Esophagus muscularis mucosa (tissue), 4 donors: ENCODE results near the gene RGMB. TPM values are rescaled to one million over a fixed set of nuclear protein-coding genes. Genes with fewer than 3 reads are reported as not detected.
A peak's percentile ranks its signal among the peaks of the same experiment; 100 is the strongest.

Experiments used
- DNase-seq: peaks from one replicate; pipeline ENCODE4 v3.0.0-alpha.2; 2017; ENCODE audit errors: extremely low spot score
- H3K27ac ChIP-seq, 4 donors: fragments of 200-600 bp; sonication (generic); replicated peaks in 1 of 4; 1 replicate in 3 of 4; 2 replicates in 1 of 4; pipeline ENCODE4 v1.5.1; 2016 to 2019; ENCODE audit warnings: mild to moderate bottlenecking in 1 of 4
- H3K27me3 ChIP-seq, 4 donors: fragments of 200-600 bp; sonication (generic); one replicate each; pipeline versions ENCODE4 v1.5.1 to v1.6.0; 2016 to 2019
- H3K36me3 ChIP-seq, 4 donors: fragments of 200-600 bp; sonication (generic); one replicate each; pipeline ENCODE4 v1.5.1; 2016 to 2019
- H3K4me1 ChIP-seq, 4 donors: fragments of 200-600 bp; sonication (generic); one replicate each; pipeline ENCODE4 v1.5.1; 2016 to 2019
- H3K4me3 ChIP-seq, 4 donors: fragments of 200-600 bp; sonication (generic); 1 replicate in 2 of 4; 2 replicates in 2 of 4; pipeline ENCODE4 v1.5.1; 2016 to 2019; ENCODE audit warnings: mild to moderate bottlenecking in 4 of 4, moderate library complexity in 1 of 4
- H3K9me3 ChIP-seq, 4 donors: fragments of 200-600 bp; sonication (generic); 1 replicate in 3 of 4; 2 replicates in 1 of 4; pipeline ENCODE4 v1.5.1; 2016 to 2019
- EP300 ChIP-seq: sonication (generic); formaldehyde crosslinking; IDR thresholded peaks from one replicate; pipeline ENCODE4 v1.6.1; 2017; ENCODE audit warnings: antibody characterized with exemption
- POLR2A ChIP-seq: fragments of 450-650 bp; IDR thresholded peaks from one replicate; pipeline ENCODE4 v1.6.1; 2017; ENCODE audit warnings: antibody characterized with exemption, moderate library complexity, mild to moderate bottlenecking, low read depth
- POLR2AphosphoS5 ChIP-seq, 2 donors: sonication (generic); formaldehyde crosslinking; IDR thresholded peaks; one replicate each; pipeline ENCODE4 v1.6.1; 2017; ENCODE audit warnings: antibody characterized with exemption in 2 of 2
- whole genome bisulfite sequencing: methylation state at CpG from one replicate; pipeline ENCODE4 v1.1.5; 2018; 5-methylcytosine and 5-hydroxymethylcytosine counted together
- intact Hi-C: fragments of 100-400 bp; cut with DNase I; formaldehyde crosslinking; loops from one replicate; pipeline ENCODE4 v1.15.1; 2023
- total RNA-seq, 4 donors: library from RNA; depleted of rRNA; stranded (reverse); fragments of >200 nt; gene quantifications; one replicate each; pipeline versions ENCODE4 v1.1.0 to v1.2.1, GENCODE V29; 2016
- TF ChIP-seq, protein P1 (sequence below), 3 experiments: fragments of 200-600 bp in 2 of 3; fragments of 450-650 bp in 1 of 3; sonication (generic) in 2 of 3; IDR thresholded peaks; one replicate each; pipeline ENCODE4 v1.5.1; 2017 to 2019; ENCODE audit warnings: antibody characterized with exemption in 3 of 3, mild to moderate bottlenecking in 2 of 3, moderate library complexity in 1 of 3

Gene RGMB
- total RNA-seq, 4 donors from 2014 or later, result 145 to 198 (median 183) TPM

GRCh38 chr5:98767581-98767980, 5.9 kb upstream of the RGMB start:
- 39% methylated on average over 2 of the region's 2 CpGs for WGBS
- no peak for DNase-seq
- no peaks in the 10 kb centered on the region for H3K9me3 ChIP-seq
- H3K36me3 ChIP-seq, result no peaks in the 10 kb centered on the region
- intact Hi-C loops, result loop anchor here (10.0 kb wide), 1 partner anchor 313 kb away; no protein-coding TSS in a partner anchor
- peak overlapping the region in 3 of 4 donors; percentile 81 to 94 (median 87) for H3K4me3 ChIP-seq
- no peaks in the 10 kb centered on the region for H3K27me3 ChIP-seq
- TF ChIP-seq, protein P1, sequence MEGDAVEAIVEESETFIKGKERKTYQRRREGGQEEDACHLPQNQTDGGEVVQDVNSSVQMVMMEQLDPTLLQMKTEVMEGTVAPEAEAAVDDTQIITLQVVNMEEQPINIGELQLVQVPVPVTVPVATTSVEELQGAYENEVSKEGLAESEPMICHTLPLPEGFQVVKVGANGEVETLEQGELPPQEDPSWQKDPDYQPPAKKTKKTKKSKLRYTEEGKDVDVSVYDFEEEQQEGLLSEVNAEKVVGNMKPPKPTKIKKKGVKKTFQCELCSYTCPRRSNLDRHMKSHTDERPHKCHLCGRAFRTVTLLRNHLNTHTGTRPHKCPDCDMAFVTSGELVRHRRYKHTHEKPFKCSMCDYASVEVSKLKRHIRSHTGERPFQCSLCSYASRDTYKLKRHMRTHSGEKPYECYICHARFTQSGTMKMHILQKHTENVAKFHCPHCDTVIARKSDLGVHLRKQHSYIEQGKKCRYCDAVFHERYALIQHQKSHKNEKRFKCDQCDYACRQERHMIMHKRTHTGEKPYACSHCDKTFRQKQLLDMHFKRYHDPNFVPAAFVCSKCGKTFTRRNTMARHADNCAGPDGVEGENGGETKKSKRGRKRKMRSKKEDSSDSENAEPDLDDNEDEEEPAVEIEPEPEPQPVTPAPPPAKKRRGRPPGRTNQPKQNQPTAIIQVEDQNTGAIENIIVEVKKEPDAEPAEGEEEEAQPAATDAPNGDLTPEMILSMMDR (IDR thresholded peaks at IDR 0.05), result no peak
- TF ChIP-seq POLR2AphosphoS5 (IDR thresholded peaks at IDR 0.05), result no peak
- no peak for TF ChIP-seq POLR2A
- TF ChIP-seq EP300, result no peak
- peaks cover 10 to 37% (median 28%) of the 10 kb centered on the region in 4 donors for H3K4me1 ChIP-seq
- H3K27ac ChIP-seq, result peak overlapping the region; percentile 93 to 94 (median 93)

DNA sequence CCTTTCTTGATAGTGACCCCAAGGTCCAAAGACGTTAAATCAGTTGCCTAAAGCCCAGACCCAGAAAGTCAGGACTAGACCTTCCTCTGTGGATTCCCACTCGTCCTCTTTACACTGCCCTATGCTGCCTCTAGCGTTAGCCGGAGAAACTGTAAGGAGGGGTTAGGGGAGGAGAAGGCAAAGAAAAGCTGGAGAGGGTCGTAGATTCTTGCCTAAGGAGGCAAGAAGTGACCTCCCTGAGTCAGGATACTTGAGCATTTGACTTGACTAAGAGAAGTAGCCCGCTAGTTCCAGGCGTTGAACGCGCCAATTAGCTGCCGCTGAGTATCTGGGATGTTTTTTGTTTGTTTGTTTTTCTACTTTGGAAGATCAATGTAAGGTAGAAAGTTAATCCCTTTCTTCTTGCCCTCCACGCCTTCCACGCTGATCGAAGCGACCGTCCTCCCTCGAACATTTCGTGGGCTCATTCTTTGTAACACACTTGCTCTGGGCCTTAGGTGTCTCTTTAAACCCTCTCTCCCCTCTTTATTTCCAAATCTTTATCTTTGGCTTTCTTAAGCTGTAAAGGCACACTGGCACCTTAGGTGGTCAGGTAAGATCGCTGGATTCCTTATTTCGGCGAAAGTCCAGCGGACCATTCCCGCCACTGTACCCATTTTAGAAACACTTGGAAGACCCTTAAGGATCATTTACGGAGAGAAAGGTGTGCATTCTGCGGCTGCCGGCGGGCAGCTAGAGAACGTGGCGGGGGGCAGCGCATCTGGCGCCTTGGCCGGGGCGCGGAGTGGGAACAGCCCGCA, 5.1 kb upstream of the RGMB start:
- intact Hi-C loops, result loop anchor here (2.0 to 10.0 kb wide), 2 partner anchors 314 to 1538 kb away; no protein-coding TSS in a partner anchor
- WGBS, result 1% methylated on average over 23 of the region's 34 CpGs
- no peaks in the 10 kb centered on the region for H3K36me3 ChIP-seq
- no peak for DNase-seq
- TF ChIP-seq, protein P1 (IDR thresholded peaks at IDR 0.05), result peak; percentile 79 to 93 (median 88)
- TF ChIP-seq POLR2A, result no peak
- no peak for TF ChIP-seq EP300
- H3K4me1 ChIP-seq, result peaks cover 13 to 39% (median 32%) of the 10 kb centered on the region in 4 donors
- H3K9me3 ChIP-seq, result no peaks in the 10 kb centered on the region
- no peaks in the 10 kb centered on the region for H3K27me3 ChIP-seq
- H3K4me3 ChIP-seq, result peak overlapping the region; percentile 81 to 94 (median 90)
- H3K27ac ChIP-seq, result peak overlapping the region; percentile 93 to 94 (median 93)

GRCh38 chr5:98768960-98769209, 4.6 kb upstream of the RGMB start:
- peak overlapping the region; percentile 93 to 94 (median 93) for H3K27ac ChIP-seq
- WGBS, result 0% methylated on average over 11 of the region's 31 CpGs

GRCh38 chr5:98769210-98769958, 4.1 kb upstream of the RGMB start:
- intact Hi-C loops, result loop anchor here (2.0 to 10.0 kb wide), 2 partner anchors 315 to 1539 kb away; no protein-coding TSS in a partner anchor

More at GRCh38 chr5:98768960-98769209, 4.6 kb upstream of the RGMB start:
- intact Hi-C loops, result loop anchor here (2.0 to 10.0 kb wide), 2 partner anchors 314 to 1538 kb away; no protein-coding TSS in a partner anchor
- H3K4me1 ChIP-seq, result peaks cover 13 to 39% (median 32%) of the 10 kb centered on the region in 4 donors
- no peak for DNase-seq
- H3K27me3 ChIP-seq, result no peaks in the 10 kb centered on the region
- H3K36me3 ChIP-seq, result peaks cover 0 to 2% (median 0%) of the 10 kb centered on the region in 4 donors
- H3K9me3 ChIP-seq, result no peaks in the 10 kb centered on the region
- no peak for TF ChIP-seq POLR2A
- TF ChIP-seq, protein P1 (IDR thresholded peaks at IDR 0.05), result no peak
- TF ChIP-seq EP300, result no peak
- no peak for TF ChIP-seq POLR2AphosphoS5 (IDR thresholded peaks at IDR 0.05)
- H3K4me3 ChIP-seq, result peak overlapping the region; percentile 81 to 94 (median 90)

More at GRCh38 chr5:98769210-98769958, 4.1 kb upstream of the RGMB start:
- no peak for DNase-seq
- Histone ChIP-seq H3K4me1 (peaks cover 13 to 39% (median 32%) of the 10 kb centered on the region in 4 donors), H3K36me3 (peaks cover 0 to 6% (median 0%) of the 10 kb centered on the region in 4 donors), H3K4me3 (peak overlapping the region; percentile 81 to 94 (median 90)), H3K9me3 (no peaks in the 10 kb centered on the region), H3K27ac (peak overlapping the region; percentile 93 to 94 (median 93)), H3K27me3 (no peaks in the 10 kb centered on the region)
- TF ChIP-seq, protein P1 (IDR thresholded peaks at IDR 0.05), result peak; percentile 53 to 84 (median 78)
- no peak for TF ChIP-seq EP300
- no peak for TF ChIP-seq POLR2A
- peak in 1 of 2 donors; percentile 50 for TF ChIP-seq POLR2AphosphoS5 (IDR thresholded peaks at IDR 0.05)
- WGBS, result 1% methylated on average over 12 of the region's 55 CpGs
